GM18505 (cell line): ENCODE measurements around the gene PDE9A.

Experiments
- ATAC-seq: cut with Tn5 transposase; IDR thresholded peaks from one replicate; pipeline ENCODE4 v1.9.1; 2021; ENCODE audit not compliant: unreplicated experiment
- POLR2A ChIP-seq: IDR thresholded peaks from 4 replicates; pipeline ENCODE4 v1.6.1; 2011; ENCODE audit warnings: borderline replicate concordance; ENCODE audit not compliant: insufficient read depth, insufficient read length; ENCODE audit errors: extremely low read depth

The PDE9A gene

GRCh38 chr21:42684109-42684916 is 30.9 kb downstream of the PDE9A start:
- no peak for ATAC-seq
- TF ChIP-seq POLR2A = no peak

- no peak for ATAC-seq
- no peak for TF ChIP-seq POLR2A
Observed at GRCh38 chr21:42685036-42685435, 31.6 kb downstream of the PDE9A start.

- TF ChIP-seq POLR2A = no peak
- no peak for ATAC-seq
Observed at GRCh38 chr21:42685954-42686500, 32.6 kb downstream of the PDE9A start.

- ATAC-seq = no peak
- no peak for TF ChIP-seq POLR2A
Observed at GRCh38 chr21:42687796-42688195, 34.4 kb downstream of the PDE9A start.

GRCh38 chr21:42688226-42688840 is 34.9 kb downstream of the PDE9A start:
- TF ChIP-seq POLR2A = no peak
- no peak for ATAC-seq

- no peak for ATAC-seq
- TF ChIP-seq POLR2A = no peak
Observed at GRCh38 chr21:42688841-42689371, 35.5 kb downstream of the PDE9A start.

- no peak for TF ChIP-seq POLR2A
- no peak for ATAC-seq
Observed at GRCh38 chr21:42690586-42690985, 37.2 kb downstream of the PDE9A start.

GRCh38 chr21:42691901-42692559 is 38.6 kb downstream of the PDE9A start:
- no peak for ATAC-seq
- TF ChIP-seq POLR2A = no peak

GRCh38 chr21:42692688-42693087 is 39.3 kb downstream of the PDE9A start:
- no peak for ATAC-seq
- no peak for TF ChIP-seq POLR2A

- TF ChIP-seq POLR2A = no peak
- ATAC-seq = no peak
Observed at GRCh38 chr21:42694751-42695696, 41.6 kb downstream of the PDE9A start.

GRCh38 chr21:42695697-42696380 is 42.4 kb downstream of the PDE9A start:
- ATAC-seq = no peak
- TF ChIP-seq POLR2A = no peak

- no peak for TF ChIP-seq POLR2A
- no peak for ATAC-seq
Observed at GRCh38 chr21:42696501-42697040, 43.1 kb downstream of the PDE9A start.

GRCh38 chr21:42698733-42699132 is 45.3 kb downstream of the PDE9A start:
- no peak for TF ChIP-seq POLR2A
- no peak for ATAC-seq
